Measurements from ENCODE around the gene NUMB.

DNA sequence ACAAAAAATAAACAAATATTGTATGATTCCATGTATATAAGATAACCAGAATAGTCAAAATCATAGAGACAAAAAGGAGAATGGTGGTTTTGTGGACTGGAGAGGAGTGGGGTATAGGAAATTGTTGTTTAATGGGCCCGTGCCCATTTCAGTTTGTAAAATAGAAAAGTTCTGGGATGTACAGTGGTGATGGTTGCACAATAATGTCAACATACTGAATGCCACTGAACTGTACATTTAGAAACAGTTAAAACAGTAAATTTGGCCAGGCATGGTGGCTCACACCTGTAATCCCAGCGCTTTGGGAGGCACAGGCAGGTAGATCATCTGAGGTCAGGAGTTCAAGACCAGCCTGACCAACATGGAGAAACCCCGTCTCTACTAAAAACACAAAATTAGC is 40.1 kb downstream of the NUMB start:
- TF ChIP-seq POLR2AphosphoS5 (IDR thresholded peaks at IDR 0.05; ENCODE audit: low read depth, low read length) (no peak), TAF1 (IDR thresholded peaks at IDR 0.05; ENCODE audit: borderline replicate concordance, insufficient read depth, low read length) (no peak)

Data from PFSK-1 (cell line).